ENCODE data around the gene CYB5D1.

Gene CYB5D1

GRCh38 chr17:7844292-7845154 lies 13.3 kb upstream of the CYB5D1 start:
- DNase-seq (ENCODE audit: low spot score) = peak; percentile 98

DNA sequence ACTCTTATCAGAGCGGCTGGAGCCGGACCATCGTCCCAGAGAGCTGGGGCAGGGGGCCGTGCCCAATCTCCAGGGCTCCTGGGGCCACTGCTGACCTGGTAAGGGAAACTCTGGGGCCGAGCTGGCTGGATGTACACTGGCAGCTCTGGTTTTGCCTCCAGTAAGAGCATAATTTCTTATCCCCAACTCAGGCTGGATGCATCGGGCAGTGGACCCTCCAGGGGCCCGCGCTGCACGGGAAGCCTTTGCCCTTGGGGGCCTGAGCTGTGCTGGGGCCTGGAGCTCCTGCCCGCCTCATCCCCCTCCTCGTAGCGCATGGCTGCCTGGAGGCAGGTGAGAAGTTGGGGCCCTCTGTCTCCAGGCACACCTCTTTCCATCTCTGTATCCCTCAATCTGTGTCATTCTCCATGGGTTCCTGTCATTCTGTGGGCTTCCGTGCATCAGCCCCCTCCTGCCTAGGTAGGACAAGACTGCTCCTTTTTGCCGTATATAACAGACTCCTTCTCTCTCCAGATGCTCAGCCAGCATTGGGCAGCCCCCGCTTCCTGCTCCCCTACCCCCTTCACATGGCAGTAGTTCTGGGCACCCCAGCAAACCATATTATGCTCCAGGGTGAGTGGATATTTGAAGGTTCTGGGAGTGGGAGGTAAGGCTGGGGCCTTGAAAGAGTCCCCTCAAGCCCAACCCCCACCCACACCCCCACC lies 12.3 kb upstream of the CYB5D1 start:
- DNase-seq (ENCODE audit: low spot score) = no peak

- DNase-seq (ENCODE audit: low spot score) = no peak
Measured at GRCh38 chr17:7846063-7846735, 11.6 kb upstream of the CYB5D1 start.

GRCh38 chr17:7846765-7847661 lies 10.8 kb upstream of the CYB5D1 start:
- no peak for DNase-seq (ENCODE audit: low spot score)

DNA sequence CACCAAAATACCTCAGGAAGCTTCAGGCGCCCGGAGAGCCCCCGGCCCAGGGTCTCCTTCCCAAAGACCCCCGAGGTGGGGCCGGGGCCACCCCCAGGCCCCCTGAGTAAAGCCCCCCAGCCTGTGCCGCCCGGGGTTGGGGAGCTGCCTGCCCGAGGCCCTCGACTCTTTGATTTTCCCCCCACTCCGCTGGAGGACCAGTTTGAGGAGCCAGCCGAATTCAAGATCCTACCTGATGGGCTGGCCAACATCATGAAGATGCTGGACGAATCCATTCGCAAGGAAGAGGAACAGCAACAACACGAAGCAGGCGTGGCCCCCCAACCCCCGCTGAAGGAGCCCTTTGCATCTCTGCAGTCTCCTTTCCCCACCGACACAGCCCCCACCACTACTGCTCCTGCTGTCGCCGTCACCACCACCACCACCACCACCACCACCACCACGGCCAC lies 9.6 kb upstream of the CYB5D1 start:
- DNase-seq (ENCODE audit: low spot score) = no peak

- DNase-seq (ENCODE audit: low spot score) = no peak
Measured at GRCh38 chr17:7848739-7849129, 9.1 kb upstream of the CYB5D1 start.

DNA sequence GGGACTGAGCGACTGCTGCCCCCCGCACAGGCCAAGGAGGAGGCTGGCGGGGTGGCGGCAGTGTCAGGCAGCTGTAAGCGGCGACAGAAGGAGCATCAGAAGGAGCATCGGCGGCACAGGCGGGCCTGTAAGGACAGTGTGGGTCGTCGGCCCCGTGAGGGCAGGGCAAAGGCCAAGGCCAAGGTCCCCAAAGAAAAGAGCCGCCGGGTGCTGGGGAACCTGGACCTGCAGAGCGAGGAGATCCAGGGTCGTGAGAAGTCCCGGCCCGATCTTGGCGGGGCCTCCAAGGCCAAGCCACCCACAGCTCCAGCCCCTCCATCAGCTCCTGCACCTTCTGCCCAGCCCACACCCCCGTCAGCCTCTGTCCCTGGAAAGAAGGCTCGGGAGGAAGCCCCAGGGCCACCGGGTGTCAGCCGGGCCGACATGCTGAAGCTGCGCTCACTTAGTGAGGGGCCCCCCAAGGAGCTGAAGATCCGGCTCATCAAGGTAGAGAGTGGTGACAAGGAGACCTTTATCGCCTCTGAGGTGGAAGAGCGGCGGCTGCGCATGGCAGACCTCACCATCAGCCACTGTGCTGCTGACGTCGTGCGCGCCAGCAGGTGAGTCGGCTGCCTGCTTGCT lies 8.6 kb upstream of the CYB5D1 start:
- DNase-seq (ENCODE audit: low spot score) = no peak

DNA sequence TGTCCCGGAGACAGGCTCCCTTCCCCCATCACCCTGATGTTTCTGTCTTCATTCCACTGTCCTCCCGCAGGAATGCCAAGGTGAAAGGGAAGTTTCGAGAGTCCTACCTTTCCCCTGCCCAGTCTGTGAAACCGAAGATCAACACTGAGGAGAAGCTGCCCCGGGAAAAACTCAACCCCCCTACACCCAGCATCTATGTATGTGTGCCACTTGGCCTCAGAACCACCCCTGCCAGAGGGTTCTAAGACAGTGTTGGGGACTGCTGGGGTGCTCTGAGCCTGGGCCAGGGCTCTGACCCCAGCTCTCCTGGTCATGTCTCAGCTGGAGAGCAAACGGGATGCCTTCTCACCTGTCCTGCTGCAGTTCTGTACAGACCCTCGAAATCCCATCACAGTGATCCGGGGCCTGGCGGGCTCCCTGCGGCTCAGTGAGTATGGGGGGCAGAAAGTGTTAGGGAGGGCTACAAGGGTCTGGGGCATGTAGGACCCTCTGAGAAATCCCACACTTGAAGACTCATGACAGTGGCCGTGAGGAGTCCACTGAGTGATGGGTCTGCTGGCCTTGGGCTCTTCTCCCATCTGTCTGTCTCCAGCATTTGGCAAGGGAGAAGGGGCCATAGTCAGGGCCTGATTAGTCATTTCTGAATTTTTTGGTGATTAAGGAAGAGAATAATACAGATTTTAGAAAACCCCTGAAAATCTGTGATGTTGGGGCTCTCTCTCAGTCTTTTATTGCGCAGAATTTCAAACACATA lies 7.9 kb upstream of the CYB5D1 start:
- DNase-seq (ENCODE audit: low spot score) = no peak

DNA sequence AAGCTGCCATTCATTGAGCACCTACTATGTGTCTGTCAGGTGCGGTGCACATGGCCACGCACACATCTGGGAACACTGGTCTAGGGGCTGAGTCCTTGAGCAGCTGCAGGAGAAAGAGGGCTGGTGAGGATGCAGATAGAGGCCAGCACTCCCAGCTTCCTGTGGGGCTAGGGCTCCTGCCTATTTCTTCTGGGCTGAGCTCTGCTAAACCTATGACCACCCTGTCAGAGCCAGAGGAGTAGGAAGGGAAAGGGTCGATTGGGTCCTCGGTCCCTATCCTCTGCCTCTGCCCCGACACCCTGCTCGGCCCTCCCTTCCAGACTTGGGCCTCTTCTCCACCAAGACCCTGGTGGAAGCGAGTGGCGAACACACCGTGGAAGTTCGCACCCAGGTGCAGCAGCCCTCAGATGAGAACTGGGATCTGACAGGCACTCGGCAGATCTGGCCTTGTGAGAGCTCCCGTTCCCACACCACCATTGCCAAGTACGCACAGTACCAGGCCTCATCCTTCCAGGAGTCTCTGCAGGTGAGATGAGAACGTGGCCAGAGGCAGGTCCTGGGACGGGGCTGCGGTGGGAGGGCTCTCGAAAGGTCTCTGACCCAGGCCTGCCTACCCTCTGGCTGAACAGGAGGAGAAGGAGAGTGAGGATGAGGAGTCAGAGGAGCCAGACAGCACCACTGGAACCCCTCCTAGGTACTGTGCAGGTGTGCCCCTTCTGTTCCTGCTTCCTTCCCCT lies 6.9 kb upstream of the CYB5D1 start:
- no peak for DNase-seq (ENCODE audit: low spot score)

GRCh38 chr17:7851438-7852261 lies 6.2 kb upstream of the CYB5D1 start:
- peak; percentile 78 for DNase-seq (ENCODE audit: low spot score)

DNA sequence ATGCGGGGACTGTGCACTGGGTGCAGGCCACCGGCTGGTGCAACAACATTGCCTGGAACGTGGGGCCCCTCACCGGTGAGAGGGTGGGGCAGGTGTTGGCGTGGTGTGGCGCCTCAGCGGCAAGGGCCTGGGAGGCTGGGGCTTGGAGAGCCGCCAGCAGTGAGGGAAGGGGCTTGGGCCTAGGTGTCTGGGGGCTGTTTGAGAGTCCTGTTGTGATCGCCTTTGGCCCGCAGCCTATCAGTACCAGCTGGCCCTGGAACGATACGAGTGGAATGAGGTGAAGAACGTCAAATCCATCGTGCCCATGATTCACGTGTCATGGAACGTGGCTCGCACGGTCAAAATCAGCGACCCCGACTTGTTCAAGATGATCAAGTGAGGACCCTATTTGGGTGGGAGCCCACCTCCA lies 5.5 kb upstream of the CYB5D1 start:
- DNase-seq (ENCODE audit: low spot score) = no peak

- DNase-seq (ENCODE audit: low spot score) = no peak
Measured at GRCh38 chr17:7852919-7853690, 4.7 kb upstream of the CYB5D1 start.

DNA sequence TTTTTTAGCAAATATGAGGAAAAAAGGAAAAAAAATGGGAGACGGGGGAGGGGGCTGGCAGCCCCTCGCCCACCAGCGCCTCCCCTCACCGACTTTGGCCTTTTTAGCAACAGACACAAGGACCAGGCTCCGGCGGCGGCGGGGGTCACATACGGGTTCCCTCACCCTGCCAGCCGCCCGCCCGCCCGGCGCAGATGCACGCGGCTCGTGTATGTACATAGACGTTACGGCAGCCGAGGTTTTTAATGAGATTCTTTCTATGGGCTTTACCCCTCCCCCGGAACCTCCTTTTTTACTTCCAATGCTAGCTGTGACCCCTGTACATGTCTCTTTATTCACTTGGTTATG lies 4.1 kb upstream of the CYB5D1 start:
- no peak for DNase-seq (ENCODE audit: low spot score)

DNA sequence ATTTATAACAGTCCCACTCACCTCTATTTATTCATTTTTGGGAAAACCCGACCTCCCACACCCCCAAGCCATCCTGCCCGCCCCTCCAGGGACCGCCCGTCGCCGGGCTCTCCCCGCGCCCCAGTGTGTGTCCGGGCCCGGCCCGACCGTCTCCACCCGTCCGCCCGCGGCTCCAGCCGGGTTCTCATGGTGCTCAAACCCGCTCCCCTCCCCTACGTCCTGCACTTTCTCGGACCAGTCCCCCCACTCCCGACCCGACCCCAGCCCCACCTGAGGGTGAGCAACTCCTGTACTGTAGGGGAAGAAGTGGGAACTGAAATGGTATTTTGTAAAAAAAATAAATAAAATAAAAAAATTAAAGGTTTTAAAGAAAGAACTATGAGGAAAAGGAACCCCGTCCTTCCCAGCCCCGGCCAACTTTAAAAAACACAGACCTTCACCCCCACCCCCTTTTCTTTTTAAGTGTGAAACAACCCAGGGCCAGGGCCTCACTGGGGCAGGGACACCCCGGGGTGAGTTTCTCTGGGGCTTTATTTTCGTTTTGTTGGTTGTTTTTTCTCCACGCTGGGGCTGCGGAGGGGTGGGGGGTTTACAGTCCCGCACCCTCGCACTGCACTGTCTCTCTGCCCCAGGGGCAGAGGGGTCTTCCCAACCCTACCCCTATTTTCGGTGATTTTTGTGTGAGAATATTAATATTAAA lies 3.6 kb upstream of the CYB5D1 start:
- no peak for DNase-seq (ENCODE audit: low spot score)

DNA sequence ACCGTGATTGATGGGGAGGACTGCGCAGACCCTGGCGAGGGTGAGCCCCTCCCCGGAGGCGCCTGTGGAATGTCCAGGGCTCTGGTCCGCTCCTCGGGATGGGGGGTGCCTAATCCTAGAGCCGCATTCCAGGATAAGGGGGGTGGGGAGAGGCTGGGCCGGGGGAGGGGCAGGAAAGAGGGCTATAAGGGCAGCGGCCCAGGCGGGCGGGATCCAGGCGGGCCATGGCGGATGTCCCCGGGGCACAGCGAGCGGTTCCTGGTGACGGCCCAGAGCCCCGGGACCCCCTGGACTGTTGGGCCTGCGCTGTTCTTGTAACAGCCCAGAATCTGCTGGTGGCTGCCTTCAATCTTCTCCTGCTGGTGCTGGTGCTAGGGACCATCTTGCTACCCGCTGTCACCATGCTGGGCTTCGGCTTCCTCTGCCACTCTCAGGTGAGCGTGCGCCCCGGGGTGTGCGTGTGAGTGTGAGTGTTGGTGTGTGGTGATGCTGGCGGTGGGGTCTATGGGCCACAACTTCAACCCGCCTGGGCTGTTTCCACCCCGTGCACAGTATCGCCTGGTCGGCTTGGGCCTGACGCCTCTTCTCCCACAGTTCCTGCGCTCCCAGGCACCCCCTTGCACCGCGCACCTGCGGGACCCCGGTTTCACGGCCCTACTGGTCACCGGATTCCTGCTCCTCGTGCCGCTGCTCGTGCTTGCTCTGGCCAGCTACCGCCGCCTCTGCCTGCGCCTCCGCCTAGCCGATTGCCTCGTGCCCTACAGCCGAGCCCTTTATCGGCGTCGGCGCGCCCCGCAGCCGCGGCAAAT lies 2.7 kb upstream of the CYB5D1 start, which contains the start of gene TMEM88:
TSS of gene TMEM88 (plus strand) at position 216 of the 809 bp plus-strand sequence. CDS start at position 225, 9 bp downstream.
- no peak for DNase-seq (ENCODE audit: low spot score)

DNA sequence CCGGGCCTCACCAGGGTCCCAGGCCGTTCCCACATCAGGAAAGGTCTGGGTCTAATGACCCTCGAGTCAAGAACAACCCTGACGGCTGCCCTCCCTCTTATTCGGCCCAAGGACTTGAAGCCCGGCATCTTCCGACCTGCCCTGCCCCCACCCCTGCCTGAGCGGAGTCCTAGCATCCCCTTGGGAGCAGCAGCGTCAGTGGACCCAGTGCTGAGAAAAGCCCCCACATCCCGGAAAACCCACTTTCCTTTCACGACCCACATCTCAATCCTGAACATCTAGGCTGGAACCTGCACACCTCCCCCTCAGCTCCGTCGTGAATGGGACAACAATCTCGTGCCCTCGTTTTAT lies 2.2 kb upstream of the CYB5D1 start:
- no peak for DNase-seq (ENCODE audit: low spot score)

Data from pons (tissue), 1 donor.